Skeletal muscle tissue (tissue), 4 donors: Measurements from ENCODE around the gene DLG2. TPM values are rescaled to one million over a fixed set of nuclear protein-coding genes. Genes with fewer than 3 reads are reported as not detected.
A peak's percentile ranks its signal among the peaks of the same experiment; 100 is the strongest.

Experiments
- H3K27ac ChIP-seq: one replicate; pipeline ENCODE4 v1.7.0; 2013; ENCODE audit warnings: mild to moderate bottlenecking, low read depth, low read length, inconsistent platforms
- H3K27me3 ChIP-seq, 3 donors: one replicate each; pipeline ENCODE4 v1.7.0; 2013; ENCODE audit warnings: low read length in 3 of 3; ENCODE audit not compliant: control insufficient read depth in 3 of 3, insufficient read depth in 3 of 3
- H3K36me3 ChIP-seq, 3 donors: one replicate each; pipeline ENCODE4 v1.7.0; 2013; ENCODE audit warnings: low read length in 3 of 3; ENCODE audit not compliant: control insufficient read depth in 3 of 3, insufficient read depth in 3 of 3
- H3K4me1 ChIP-seq, 3 donors: one replicate each; pipeline ENCODE4 v1.7.0; 2013; ENCODE audit warnings: low read length in 3 of 3, mild to moderate bottlenecking in 3 of 3; ENCODE audit not compliant: control insufficient read depth in 3 of 3, insufficient read depth in 3 of 3
- H3K4me3 ChIP-seq, 3 donors: one replicate each; pipeline ENCODE4 v1.7.0; 2013; ENCODE audit warnings: low read length in 3 of 3
- H3K9ac ChIP-seq, 3 donors: one replicate each; pipeline ENCODE4 v1.7.0; 2013; ENCODE audit warnings: low read length in 3 of 3, mild to moderate bottlenecking in 3 of 3, moderate library complexity in 2 of 3, low read depth in 1 of 3
- H3K9me3 ChIP-seq, 3 donors: one replicate each; pipeline ENCODE4 v1.7.0; 2013; ENCODE audit warnings: low read length in 3 of 3; ENCODE audit not compliant: control insufficient read depth in 3 of 3
- total RNA-seq: library from RNA; depleted of rRNA; stranded (reverse); fragments of >200 nt; gene quantifications from one replicate; pipeline ENCODE4 v1.2.3, GENCODE V29; 2014
- donor health status: Osteomylitis.

Gene DLG2
- total RNA-seq, 1 donor from 2014 or later = 18.3 TPM

DNA sequence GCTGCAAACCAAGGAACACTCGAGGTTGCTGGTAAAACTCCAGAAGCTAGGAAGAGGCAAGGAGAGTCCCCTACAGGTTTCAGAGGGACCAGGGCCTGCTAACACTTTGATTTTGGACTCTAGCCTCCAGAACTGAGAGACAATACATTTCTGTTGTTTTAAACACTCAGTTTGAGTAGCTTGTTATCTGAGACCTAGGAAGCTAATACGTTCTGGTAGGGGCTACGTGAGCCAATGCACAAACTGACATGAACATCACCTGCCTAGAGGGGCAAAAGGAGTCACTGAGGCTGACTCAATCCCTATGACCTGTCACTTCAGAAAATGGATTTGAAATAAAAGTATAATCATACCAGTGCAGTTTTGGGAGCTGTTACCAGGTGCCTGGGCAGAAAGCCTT is 1775.1 kb downstream of the DLG2 start:
- no peak overlapping the region for H3K27ac ChIP-seq
- H3K9ac ChIP-seq = no peak overlapping the region
- no peak overlapping the region for H3K4me3 ChIP-seq
- H3K36me3 ChIP-seq = no peaks in the 10 kb centered on the region
- H3K27me3 ChIP-seq = no peaks in the 10 kb centered on the region
- no peaks in the 10 kb centered on the region for H3K4me1 ChIP-seq
- H3K9me3 ChIP-seq = peaks cover 0 to under 1% (median 0%) of the 10 kb centered on the region in 3 donors

GRCh38 chr11:83847467-83848034 is 1779.6 kb downstream of the DLG2 start:
- no peaks in the 10 kb centered on the region for H3K4me1 ChIP-seq
- no peaks in the 10 kb centered on the region for H3K27me3 ChIP-seq
- H3K9ac ChIP-seq = no peak overlapping the region
- H3K9me3 ChIP-seq = no peaks in the 10 kb centered on the region
- H3K27ac ChIP-seq = no peak overlapping the region
- no peaks in the 10 kb centered on the region for H3K36me3 ChIP-seq
- no peak overlapping the region for H3K4me3 ChIP-seq

DNA sequence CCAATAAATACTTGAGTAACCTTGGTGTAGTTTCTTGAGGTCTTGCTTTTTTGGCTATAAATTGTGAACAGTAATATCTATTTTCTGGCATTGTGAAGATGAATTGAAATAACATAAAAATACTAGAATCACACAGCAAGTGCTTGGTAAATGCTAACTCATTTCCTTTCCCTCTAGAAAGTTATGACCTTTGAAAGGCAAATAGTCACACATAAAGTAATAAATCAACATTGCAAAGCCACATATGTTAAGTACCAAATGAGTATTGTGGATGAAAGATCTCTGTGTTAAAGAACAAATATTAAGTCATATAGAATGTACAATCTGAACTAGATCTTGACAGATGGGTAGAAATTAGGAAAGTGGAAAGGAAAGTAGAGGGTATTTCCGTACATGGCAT is 1781.3 kb downstream of the DLG2 start:
- Histone ChIP-seq H3K27me3 (no peaks in the 10 kb centered on the region), H3K36me3 (no peaks in the 10 kb centered on the region), H3K4me1 (no peaks in the 10 kb centered on the region), H3K27ac (no peak overlapping the region), H3K9ac (no peak overlapping the region), H3K4me3 (no peak overlapping the region), H3K9me3 (no peaks in the 10 kb centered on the region)

GRCh38 chr11:83840326-83840725 is 1786.8 kb downstream of the DLG2 start:
- no peak overlapping the region for H3K4me3 ChIP-seq
- no peak overlapping the region for H3K9ac ChIP-seq
- H3K9me3 ChIP-seq = no peaks in the 10 kb centered on the region
- H3K27ac ChIP-seq = no peak overlapping the region
- no peaks in the 10 kb centered on the region for H3K36me3 ChIP-seq
- H3K4me1 ChIP-seq = no peaks in the 10 kb centered on the region
- H3K27me3 ChIP-seq = no peaks in the 10 kb centered on the region

GRCh38 chr11:83836883-83837654 is 1790.1 kb downstream of the DLG2 start:
- Histone ChIP-seq H3K27ac (no peak overlapping the region), H3K9ac (no peak overlapping the region), H3K36me3 (no peaks in the 10 kb centered on the region), H3K27me3 (no peaks in the 10 kb centered on the region), H3K9me3 (no peaks in the 10 kb centered on the region), H3K4me3 (no peak overlapping the region), H3K4me1 (no peaks in the 10 kb centered on the region)

GRCh38 chr11:83836065-83836464 is 1791.1 kb downstream of the DLG2 start:
- H3K36me3 ChIP-seq = no peaks in the 10 kb centered on the region
- no peaks in the 10 kb centered on the region for H3K4me1 ChIP-seq
- H3K9me3 ChIP-seq = no peaks in the 10 kb centered on the region
- no peaks in the 10 kb centered on the region for H3K27me3 ChIP-seq
- H3K27ac ChIP-seq = no peak overlapping the region
- no peak overlapping the region for H3K9ac ChIP-seq
- no peak overlapping the region for H3K4me3 ChIP-seq

- Histone ChIP-seq H3K4me3 (no peak overlapping the region), H3K9me3 (no peaks in the 10 kb centered on the region), H3K4me1 (no peaks in the 10 kb centered on the region), H3K36me3 (no peaks in the 10 kb centered on the region), H3K27me3 (no peaks in the 10 kb centered on the region), H3K27ac (no peak overlapping the region), H3K9ac (no peak overlapping the region)
Observed at GRCh38 chr11:83835423-83835822, 1791.7 kb downstream of the DLG2 start.

DNA sequence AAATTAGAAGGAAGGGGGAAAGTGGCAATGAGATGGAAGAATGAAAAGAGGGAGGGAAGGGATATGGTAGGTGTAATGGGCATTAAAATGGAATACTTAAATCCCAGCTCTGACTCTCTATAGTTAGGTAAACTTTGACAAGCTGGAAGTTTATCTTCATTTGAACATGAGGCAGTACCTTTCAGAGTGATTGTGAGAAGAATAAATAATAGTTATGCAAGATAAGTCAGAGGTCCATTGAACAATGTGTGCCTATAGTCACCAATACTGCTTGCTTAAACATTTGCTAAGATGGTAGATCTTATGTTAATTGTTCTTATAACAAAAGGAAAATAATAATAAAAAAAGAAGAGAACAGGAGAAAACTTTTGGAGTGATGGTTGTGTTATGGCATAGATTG is 1795.2 kb downstream of the DLG2 start:
- no peaks in the 10 kb centered on the region for H3K9me3 ChIP-seq
- H3K4me3 ChIP-seq = no peak overlapping the region
- H3K27me3 ChIP-seq = no peaks in the 10 kb centered on the region
- H3K36me3 ChIP-seq = no peaks in the 10 kb centered on the region
- no peaks in the 10 kb centered on the region for H3K4me1 ChIP-seq
- H3K27ac ChIP-seq = no peak overlapping the region
- H3K9ac ChIP-seq = no peak overlapping the region

GRCh38 chr11:83827940-83828554 is 1799.1 kb downstream of the DLG2 start:
- H3K36me3 ChIP-seq = no peaks in the 10 kb centered on the region
- no peak overlapping the region for H3K27ac ChIP-seq
- H3K9me3 ChIP-seq = no peaks in the 10 kb centered on the region
- H3K4me3 ChIP-seq = peak overlapping the region in 2 of 3 donors; percentile 33 to 46
- H3K4me1 ChIP-seq = no peaks in the 10 kb centered on the region
- no peaks in the 10 kb centered on the region for H3K27me3 ChIP-seq
- peak overlapping the region in 1 of 3 donors; percentile 47 for H3K9ac ChIP-seq

DNA sequence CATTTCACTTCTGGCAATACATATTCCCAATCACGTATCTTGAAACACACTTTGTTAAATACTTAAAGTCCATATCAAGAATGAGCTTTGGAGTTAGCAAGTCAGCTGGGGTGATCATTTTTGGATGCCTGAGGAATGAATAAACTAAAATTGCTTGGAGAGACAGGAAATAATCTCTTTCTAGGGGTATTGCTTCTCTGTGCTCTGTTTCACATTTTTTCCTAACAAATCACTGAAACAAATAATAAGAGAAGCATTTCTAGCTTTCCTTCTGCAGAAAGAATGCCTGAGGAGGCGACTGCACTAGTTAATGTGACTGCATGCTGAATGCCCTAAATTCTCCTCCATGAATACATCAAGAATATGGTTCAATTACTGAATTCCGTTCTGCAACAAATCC is 1799.6 kb downstream of the DLG2 start:
- Histone ChIP-seq H3K4me1 (no peaks in the 10 kb centered on the region), H3K9ac (no peak overlapping the region), H3K36me3 (no peaks in the 10 kb centered on the region), H3K9me3 (no peaks in the 10 kb centered on the region), H3K27ac (no peak overlapping the region), H3K4me3 (no peak overlapping the region), H3K27me3 (no peaks in the 10 kb centered on the region)
